Smooth muscle cell (in vitro differentiated cells): ENCODE data around the gene ADGRF1. TPM values are rescaled to one million over a fixed set of nuclear protein-coding genes. Genes with fewer than 3 reads are reported as not detected.
A peak's percentile ranks its signal among the peaks of the same experiment; 100 is the strongest.

Experiments
- DNase-seq: peaks from one replicate; lab custom pipeline; 2025; ENCODE audit not compliant: unreplicated experiment; lab: John Stamatoyannopoulos, UW
- H2AFZ ChIP-seq: fragments of 200-600 bp; sonication (generic); 2 replicates; pipeline ENCODE4 v1.6.0; 2016; ENCODE audit warnings: antibody characterized with exemption, low read depth, mild to moderate bottlenecking
- H3F3A ChIP-seq: fragments of 200-600 bp; sonication (generic); 2 replicates; pipeline ENCODE4 v1.6.0; 2017; ENCODE audit warnings: antibody characterized with exemption, low read depth
- H3K27ac ChIP-seq: fragments of 200-600 bp; sonication (generic); 2 replicates; pipeline ENCODE4 v1.5.1; 2016; ENCODE audit warnings: low read depth, mild to moderate bottlenecking
- H3K27me3 ChIP-seq: fragments of 200-600 bp; sonication (generic); 2 replicates; pipeline ENCODE4 v1.6.1; 2016; ENCODE audit warnings: low read depth, mild to moderate bottlenecking
- H3K36me3 ChIP-seq: fragments of 200-600 bp; sonication (generic); 2 replicates; pipeline ENCODE4 v1.5.1; 2016; ENCODE audit warnings: low read depth
- H3K4me1 ChIP-seq: fragments of 200-600 bp; sonication (generic); 2 replicates; pipeline ENCODE4 v1.5.1; 2016; ENCODE audit warnings: low read depth
- H3K4me2 ChIP-seq: fragments of 200-600 bp; sonication (generic); 2 replicates; pipeline ENCODE4 v1.6.0; 2016; ENCODE audit warnings: mild to moderate bottlenecking
- H3K4me3 ChIP-seq: fragments of 200-600 bp; sonication (generic); 2 replicates; pipeline ENCODE4 v1.5.1; 2016; ENCODE audit warnings: mild to moderate bottlenecking
- H3K79me2 ChIP-seq: fragments of 200-600 bp; sonication (generic); 2 replicates; pipeline ENCODE4 v1.6.0; 2016; ENCODE audit warnings: low read depth, mild to moderate bottlenecking
- H3K9ac ChIP-seq: fragments of 200-600 bp; sonication (generic); 2 replicates; pipeline ENCODE4 v1.6.0; 2016; ENCODE audit warnings: low read depth
- H3K9me3 ChIP-seq: fragments of 200-600 bp; sonication (generic); replicated peaks from 2 replicates; pipeline ENCODE4 v1.5.1; 2016; ENCODE audit warnings: low read depth
- H4K20me1 ChIP-seq: fragments of 200-600 bp; sonication (generic); 2 replicates; pipeline ENCODE4 v1.6.0; 2016; ENCODE audit warnings: low read depth
- WGBS: methylation state at CpG from one replicate; pipeline ENCODE4 v1.1.7; 2016; ENCODE audit warnings: low lambda C conversion rate; 5-methylcytosine and 5-hydroxymethylcytosine counted together
- polyA plus RNA-seq: library from polyadenylated mRNA; unstranded; fragments of >200 nt; fragmentation: Nextera tagmentation; extraction: Ambion mirVana; gene quantifications from 2 replicates; pipeline ENCODE4 v1.2.1, GENCODE V29; 2016
- total RNA-seq: library from RNA; depleted of rRNA; stranded (reverse); fragments of >200 nt; gene quantifications from 2 replicates; pipeline ENCODE4 v1.2.3, GENCODE V29; 2014
- TF ChIP-seq, protein P1 (sequence below): fragments of 200-600 bp; sonication (generic); IDR thresholded peaks from 2 replicates; pipeline ENCODE4 v1.5.1; 2017; ENCODE audit warnings: borderline replicate concordance, mild to moderate bottlenecking, antibody characterized with exemption; ENCODE audit not compliant: insufficient read depth, poor library complexity, severe bottlenecking

The ADGRF1 gene
- total and polyA plus RNA-seq, 2 experiments from 2014 or later: not detected

- no peak overlapping the region for H2AFZ ChIP-seq
- H3K9ac ChIP-seq: no peak overlapping the region
- H3K4me2 ChIP-seq: no peak overlapping the region
- 61% methylated on average over 6 of the region's 6 CpGs for WGBS
- H3F3A ChIP-seq: peaks cover 17% of the 10 kb centered on the region
- TF ChIP-seq, protein P1, sequence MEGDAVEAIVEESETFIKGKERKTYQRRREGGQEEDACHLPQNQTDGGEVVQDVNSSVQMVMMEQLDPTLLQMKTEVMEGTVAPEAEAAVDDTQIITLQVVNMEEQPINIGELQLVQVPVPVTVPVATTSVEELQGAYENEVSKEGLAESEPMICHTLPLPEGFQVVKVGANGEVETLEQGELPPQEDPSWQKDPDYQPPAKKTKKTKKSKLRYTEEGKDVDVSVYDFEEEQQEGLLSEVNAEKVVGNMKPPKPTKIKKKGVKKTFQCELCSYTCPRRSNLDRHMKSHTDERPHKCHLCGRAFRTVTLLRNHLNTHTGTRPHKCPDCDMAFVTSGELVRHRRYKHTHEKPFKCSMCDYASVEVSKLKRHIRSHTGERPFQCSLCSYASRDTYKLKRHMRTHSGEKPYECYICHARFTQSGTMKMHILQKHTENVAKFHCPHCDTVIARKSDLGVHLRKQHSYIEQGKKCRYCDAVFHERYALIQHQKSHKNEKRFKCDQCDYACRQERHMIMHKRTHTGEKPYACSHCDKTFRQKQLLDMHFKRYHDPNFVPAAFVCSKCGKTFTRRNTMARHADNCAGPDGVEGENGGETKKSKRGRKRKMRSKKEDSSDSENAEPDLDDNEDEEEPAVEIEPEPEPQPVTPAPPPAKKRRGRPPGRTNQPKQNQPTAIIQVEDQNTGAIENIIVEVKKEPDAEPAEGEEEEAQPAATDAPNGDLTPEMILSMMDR: no peak
- H3K4me3 ChIP-seq: no peak overlapping the region
- H3K79me2 ChIP-seq: no peaks in the 10 kb centered on the region
- no peaks in the 10 kb centered on the region for H3K36me3 ChIP-seq
- peaks cover 19% of the 10 kb centered on the region for H3K4me1 ChIP-seq
- H3K9me3 ChIP-seq: no peaks in the 10 kb centered on the region
- H3K27me3 ChIP-seq: no peaks in the 10 kb centered on the region
- H4K20me1 ChIP-seq: no peaks in the 10 kb centered on the region
- no peak for DNase-seq
- H3K27ac ChIP-seq: no peak overlapping the region
Observed at GRCh38 chr6:47078991-47079390, 36.9 kb upstream of the ADGRF1 start.

DNA sequence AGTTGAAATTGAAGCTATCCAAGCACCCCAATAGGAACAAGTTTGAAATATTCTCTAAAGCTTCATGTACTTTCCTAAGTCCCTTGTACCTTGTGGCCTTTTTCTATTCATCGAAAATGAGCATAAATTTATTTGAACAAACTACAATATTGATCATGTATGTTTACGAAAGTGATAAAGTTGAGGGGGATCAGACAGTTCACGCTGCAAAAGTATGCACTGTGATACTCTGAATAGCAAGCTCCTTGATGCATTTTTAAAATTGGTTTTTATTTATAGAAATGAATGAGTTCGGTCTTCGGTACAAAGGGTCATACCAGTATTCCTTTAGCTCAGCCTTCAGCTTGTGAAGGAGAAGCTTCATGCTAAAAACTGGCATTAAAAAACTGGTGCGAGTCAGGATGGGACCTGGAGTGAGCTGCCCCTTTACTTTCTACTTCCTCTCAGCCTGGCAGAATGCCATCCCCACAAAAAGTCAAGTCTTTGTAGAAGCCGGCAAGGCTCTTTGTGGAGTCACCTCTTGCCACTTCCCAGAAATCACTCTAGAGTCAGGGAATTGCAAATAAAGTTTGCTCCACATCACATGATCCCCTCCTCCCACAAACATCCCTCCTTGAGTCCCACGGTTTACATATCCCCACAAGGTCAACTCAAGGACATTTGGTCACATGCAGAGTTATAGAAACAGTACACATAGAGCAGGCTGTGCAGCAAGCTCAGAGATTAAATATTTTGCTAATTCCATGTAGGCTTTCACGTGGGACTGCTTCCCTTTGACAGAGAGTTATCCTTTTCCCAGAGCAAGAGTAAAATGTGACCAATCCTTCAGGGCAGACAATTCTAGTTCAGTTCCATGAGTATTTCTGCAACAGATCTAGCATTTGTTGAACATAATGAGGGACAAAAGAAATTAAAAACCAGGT, 34.6 kb upstream of the ADGRF1 start:
- H3K4me1 ChIP-seq: peaks cover 19% of the 10 kb centered on the region
- TF ChIP-seq, protein P1: no peak
- no peak overlapping the region for H2AFZ ChIP-seq
- peaks cover 18% of the 10 kb centered on the region for H3F3A ChIP-seq
- no peaks in the 10 kb centered on the region for H3K27me3 ChIP-seq
- no peak overlapping the region for H3K4me3 ChIP-seq
- peak overlapping the region; percentile 48 for H3K27ac ChIP-seq
- H4K20me1 ChIP-seq: no peaks in the 10 kb centered on the region
- peak overlapping the region; percentile 58 for H3K4me2 ChIP-seq
- no peaks in the 10 kb centered on the region for H3K36me3 ChIP-seq
- 69% methylated on average over 9 of the region's 9 CpGs for WGBS
- no peaks in the 10 kb centered on the region for H3K79me2 ChIP-seq
- H3K9me3 ChIP-seq: no peaks in the 10 kb centered on the region
- DNase-seq: no peak
- no peak overlapping the region for H3K9ac ChIP-seq

DNA sequence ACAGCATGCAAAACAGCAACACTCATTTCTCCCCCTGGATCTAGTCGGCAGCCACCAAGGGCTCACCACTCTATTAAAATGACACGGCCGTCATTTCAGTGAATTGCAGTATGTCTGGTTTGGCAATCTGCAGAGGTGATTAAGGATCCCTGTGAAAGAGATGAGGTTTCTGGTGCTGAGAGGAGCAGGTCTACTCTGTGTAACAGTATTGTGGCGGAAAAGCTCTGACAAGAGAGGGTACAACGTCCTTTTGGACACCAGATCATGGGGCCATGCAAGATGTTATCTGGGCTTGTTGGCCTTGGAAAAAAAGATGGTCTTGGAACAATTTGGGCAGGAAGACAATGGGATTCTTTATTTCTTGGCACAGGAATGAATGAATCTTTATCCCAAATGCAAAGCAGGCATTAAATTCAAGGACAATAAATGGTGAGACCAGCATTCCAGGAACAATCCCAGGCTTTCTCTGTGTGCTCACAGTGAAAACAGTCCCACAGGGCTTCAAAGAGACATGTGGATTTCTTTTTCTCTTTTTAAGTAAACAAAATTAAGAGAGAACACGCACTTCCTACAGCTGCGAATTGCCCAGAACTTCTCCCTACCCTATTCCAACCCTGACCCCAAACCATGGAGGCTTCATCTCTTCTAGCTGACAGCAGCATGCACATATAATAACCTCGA, 33.7 kb upstream of the ADGRF1 start:
- Histone ChIP-seq H3K9ac (no peak overlapping the region), H2AFZ (no peak overlapping the region), H3K4me1 (peaks cover 19% of the 10 kb centered on the region), H3K27me3 (no peaks in the 10 kb centered on the region), H3K79me2 (no peaks in the 10 kb centered on the region), H3K36me3 (no peaks in the 10 kb centered on the region), H3F3A (peaks cover 18% of the 10 kb centered on the region), H3K4me2 (peak overlapping the region; percentile 58), H3K9me3 (no peaks in the 10 kb centered on the region), H3K27ac (peak overlapping the region; percentile 48), H4K20me1 (no peaks in the 10 kb centered on the region), H3K4me3 (no peak overlapping the region)
- no peak for DNase-seq
- TF ChIP-seq, protein P1: no peak
- WGBS: 32% methylated on average over 8 of the region's 8 CpGs
